NCI-H2107 treated with DMSO at 0.1 percent for 48 hours (cell line): Measurements from ENCODE around the gene IGSF21.

ENCODE experiments used
- DNase-seq: peaks from one replicate; lab custom pipeline; 2025; ENCODE audit not compliant: unreplicated experiment; lab: John Stamatoyannopoulos, UW

IGSF21 gene

DNA sequence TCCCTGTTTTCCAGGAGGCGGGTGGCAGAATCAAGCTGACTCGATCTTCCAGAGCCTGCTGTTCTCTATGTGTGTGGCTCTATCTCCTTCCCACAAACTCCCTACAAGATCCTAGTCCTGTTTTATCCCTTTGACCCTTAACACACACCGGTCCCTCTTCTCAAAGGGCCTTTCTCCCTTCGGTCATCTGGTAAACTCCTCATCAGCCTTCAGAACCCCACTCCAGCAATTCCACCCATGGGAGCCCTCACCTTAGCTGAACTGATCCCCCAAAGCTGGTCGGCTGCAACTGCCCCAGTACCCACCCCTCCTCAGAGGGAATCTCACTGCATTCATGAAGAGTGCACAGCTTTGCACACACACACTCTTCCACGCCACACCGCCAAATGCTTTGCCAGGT lies 184.9 kb downstream of the IGSF21 start:
- no peak for DNase-seq

DNA sequence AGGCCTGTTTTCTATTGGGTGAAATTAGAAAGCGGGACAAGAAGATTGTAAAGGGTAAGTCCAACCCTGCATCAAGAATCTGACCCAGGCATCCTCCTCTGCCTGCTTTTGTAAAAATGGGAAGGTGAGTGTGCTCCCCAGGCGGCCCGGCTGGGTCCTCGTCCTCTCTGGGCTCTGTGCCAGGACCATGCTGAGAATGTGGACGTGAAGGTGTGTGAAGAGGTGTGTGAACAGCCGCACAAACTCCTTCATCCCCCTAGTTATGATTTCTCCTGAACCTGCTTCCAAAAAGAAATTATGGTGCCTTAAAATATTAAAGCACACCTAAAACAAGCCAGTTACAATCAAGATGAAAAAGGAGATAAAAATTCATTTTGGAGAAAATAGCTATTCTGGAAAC lies 185.7 kb downstream of the IGSF21 start:
- peak; percentile 72 for DNase-seq

DNA sequence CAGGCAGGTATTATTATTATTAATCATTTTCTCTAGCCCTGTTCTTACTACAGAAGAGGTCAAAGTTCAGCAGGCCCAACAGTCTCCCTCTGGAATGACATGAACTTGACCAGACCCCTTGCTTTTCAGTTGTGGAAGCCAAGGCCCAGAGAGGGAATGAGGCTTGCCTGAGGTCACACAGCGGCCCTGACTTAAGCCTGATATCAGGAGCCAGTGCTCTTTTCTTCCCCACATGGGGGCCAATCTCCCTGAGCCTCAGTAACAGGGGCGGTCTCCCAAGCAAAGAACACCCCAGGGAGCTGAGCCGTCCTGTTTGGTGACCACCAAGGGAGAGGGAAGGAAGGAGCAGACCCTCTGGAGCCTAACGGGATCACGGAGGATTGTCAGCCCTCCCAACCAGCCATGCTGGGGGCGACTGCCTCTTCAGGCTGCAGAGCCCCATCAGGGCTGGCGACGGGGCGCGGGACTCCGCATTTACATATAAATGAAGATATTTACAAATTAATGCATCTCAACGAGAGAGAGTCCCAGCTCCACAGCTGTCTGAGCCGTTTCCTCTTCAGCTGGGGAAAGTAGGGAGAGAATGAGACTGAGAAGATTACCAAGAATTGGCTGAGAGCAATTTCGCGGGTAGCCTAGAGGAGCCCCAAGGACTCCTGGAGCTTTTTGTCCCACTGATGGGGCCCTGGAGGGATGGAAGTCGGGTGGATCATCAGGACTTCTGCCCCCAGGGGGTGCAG lies 187.0 kb downstream of the IGSF21 start:
- DNase-seq, result no peak

DNA sequence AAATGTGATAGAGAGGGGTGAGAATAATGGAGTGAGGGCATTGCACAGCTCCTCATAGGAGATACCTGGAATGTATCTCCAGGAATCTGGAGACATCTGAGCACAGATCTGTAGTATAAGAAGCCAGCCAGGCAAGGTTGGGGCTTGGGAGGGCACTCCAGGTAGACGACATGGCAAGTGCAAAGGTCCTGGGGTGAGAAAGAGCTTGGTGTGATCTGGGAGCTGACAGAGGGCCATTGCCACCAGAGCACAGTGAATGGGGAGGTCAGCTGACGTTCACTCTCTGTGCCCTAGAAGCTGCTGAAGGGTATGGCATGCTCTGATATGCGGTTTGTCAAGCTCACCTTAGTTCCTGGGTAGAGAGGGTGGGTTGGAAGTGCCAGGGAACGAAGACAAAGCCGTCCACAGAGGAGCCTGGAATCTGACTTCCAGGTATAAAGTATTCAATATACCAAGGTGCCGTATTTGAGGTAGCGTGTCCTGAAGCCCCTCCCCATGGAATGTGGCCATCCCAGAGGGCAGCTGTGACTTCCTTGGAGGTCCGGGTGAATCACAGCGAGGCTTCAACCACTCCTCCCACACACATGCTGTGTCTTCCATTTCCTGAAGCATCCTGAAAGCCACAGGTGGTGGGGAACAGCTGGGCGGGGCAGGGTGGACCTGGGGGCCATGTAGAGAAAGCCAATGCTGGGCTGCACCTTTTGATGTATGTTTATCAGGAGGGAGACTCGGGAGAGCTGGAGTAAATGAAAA lies 190.5 kb downstream of the IGSF21 start:
- DNase-seq, result no peak

DNA sequence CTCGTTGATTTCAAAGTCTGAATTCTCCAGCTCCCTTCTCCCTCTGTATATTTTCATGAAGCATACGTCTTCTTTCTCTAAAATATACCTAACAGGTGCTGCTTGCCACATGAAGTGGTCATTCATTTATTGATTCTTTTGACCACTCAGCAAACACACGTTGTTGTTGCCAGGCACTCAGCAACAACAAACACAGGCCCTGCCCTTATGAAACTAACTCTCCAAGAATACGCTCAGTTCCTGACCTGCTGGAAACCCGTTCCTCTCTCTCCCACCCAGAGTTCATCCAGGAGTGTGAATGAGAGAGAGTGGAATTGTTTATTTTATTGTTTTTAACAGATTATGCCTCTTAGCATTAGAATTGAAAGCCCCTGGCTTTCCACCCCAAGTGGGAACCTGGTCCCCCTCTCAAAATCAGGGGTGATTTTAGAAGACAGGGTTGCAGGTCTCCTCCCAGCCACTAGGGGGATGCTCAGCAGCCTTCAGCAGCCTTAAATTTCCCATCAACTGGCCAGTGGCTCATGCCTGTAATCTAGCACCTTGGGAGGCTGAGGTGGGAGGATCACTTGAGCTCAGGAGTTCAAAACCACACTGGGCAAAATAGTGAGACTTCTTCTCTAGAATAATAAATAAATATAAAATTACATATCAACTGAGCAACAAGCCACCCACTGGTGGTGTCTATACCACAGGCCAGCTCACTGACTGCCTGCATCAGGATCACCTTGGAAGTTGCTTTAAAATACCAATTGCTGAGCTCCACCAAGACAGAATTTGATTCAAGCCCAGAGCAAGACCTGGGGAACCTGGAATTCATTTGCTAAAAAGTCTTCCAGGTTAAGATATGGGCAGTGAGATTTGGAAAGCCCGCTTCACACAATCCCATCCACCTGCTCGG lies 192.1 kb downstream of the IGSF21 start:
- DNase-seq, result peak; percentile 37

DNA sequence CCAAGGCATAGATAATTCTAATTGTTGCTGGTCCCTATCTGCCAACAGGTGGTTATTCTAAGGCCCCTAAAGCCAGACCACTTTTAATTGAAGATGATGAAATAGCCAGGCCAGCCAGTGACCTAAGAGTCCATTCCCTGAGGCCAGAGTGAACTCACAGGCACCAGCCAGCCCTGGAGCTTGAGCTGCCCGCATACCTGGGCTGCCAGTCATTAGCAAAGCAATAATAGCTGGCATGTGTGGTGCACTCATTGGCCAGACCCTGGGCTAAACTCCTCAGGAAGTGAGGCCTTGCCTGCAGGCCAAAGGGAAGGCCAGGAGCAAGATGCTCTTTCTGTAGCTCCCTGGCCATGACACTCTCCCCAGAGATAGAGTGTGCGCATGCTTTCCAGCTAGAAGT lies 192.8 kb downstream of the IGSF21 start:
- DNase-seq, result no peak

DNA sequence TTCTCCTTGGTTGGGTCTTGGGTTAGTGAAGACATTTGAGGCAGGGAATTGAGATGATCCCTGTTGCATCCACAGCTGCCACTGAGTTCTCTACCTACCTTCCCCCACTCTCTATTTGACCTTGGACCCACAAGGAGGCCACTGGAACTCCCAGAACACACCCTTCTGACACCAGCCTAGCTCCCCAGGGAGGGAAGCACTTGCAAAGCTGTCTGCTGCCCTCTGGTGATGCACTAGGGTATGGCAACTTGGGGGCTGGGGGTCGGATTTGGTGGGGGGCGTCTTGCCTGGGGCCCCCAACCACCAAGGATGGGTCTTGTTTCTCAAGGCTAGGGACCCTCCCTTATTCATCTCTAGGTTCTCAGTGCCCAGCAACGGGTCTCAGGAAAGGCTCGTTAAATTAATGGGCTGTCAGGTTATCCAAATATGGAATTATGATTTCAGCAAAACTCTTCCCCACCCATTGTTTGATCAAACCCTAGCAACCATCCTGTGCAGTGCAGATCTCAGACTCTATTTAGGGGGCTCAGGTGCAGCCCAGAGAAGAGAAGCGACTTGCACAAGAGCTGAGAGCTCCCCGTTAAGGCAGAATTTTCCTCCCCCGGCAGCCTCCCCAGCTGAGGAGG lies 195.3 kb downstream of the IGSF21 start:
- no peak for DNase-seq

DNA sequence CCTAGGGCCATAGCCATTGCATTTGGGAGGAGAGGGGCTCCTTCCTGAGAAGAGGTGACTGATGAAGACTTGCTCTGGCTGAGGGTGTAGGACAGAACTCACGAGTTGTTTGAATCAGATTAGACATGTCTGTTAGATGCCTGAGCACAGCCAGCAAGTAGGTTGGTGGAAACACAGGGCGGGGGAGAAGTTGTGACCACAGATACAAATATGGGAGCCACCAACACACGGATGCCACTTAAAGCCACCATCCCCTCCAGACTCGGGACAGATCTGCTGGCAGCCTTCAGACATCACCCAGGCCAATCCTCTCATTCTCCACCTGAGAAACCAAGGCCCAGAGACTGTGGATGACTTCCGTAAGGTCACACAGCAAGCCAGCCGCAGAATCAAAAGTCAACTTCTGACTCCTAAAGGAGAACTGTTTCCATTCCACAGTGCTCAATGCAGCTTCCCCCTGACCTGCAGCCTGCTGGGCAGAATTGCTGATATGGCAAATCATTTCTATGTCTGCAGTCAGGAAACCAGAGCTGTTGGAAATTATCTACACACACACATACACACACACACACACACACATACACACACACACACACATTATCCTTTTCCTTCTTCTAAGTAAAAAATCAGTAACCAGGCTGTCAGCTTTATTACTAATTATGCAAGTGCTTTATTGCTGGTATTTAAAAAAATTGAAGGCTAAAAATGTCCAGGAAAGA lies 196.7 kb downstream of the IGSF21 start:
- DNase-seq, result no peak

DNA sequence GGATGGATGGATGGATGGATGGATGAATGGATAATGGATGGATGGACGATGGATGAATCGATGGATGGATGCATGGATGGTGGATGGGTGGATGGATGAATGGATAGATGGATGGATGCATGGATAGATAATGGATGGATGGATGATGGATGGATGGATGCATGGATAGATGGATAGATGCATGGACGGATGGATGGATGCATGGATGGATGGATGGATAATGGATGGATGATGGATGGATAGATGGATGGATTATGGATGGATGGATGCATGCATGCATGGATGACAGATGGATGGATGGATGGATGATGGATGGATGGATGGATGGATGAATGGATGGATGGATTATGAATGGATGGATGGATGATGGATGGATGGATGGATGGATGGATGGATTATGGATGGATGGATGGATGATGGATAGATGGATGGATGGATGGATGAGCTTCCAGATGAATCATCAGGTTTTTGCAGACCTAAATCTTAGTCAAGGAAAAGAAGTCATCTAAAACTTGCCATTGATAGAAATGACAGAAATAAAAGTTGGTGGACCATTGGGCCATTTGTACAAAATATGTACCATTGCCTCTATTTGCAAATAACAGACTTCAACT lies 197.7 kb downstream of the IGSF21 start:
- DNase-seq, result no peak

DNA sequence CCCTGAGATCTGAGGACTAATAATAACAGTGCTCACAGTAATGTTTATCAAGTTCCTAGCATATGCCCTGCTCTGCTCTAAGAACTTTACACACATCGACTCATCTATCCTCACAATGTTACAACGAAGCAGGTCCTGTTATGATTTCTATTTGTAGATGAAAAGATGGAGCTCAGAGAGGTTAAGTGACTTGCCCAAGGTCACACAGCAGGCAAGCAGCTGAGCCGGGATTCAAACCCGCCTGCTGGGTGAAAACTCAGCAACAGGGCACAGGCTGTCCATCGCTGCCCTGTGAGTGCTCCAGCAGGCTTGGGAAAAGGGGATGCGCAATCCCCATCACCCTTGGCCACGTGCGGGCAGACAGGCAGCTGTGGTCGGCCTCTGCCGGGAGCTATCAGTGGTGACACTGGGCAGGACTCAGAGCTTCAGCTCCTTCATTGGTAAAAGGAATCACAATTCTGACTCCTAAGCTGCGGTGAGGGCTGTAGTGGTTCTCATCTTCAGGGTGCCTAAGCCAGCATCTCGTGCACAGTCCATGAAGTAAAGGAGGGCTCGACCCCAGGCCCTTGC lies 199.8 kb downstream of the IGSF21 start:
- no peak for DNase-seq

DNA sequence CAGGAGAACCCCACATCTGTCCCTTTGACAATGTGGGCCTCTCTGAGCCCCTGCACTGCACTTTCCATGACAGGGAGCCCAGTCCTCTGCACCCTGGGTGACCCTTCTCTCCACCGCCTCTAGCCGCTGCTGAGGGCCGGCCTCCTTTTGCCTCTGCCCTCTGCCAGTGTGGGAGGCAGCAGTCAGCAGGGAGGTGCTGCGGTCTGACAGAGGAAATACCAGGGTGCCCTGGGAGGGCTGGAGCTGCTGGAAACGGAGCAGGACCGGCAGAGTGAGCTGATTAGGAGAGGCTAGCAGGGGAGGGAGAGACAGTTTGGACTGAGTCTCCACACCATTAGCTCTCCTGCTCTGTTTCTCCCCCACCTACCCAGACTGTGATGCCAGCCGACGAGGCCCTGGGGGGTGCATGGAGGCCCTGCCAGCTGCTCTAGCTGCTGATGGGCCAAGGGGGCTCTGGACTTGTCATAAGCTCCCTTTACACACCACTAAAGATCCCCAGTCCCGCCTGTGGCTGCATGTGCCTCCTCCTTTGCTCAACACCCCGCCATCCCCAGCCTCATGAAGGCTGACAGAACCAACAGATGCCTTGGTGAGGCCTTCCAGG lies 202.1 kb downstream of the IGSF21 start:
- no peak for DNase-seq

DNA sequence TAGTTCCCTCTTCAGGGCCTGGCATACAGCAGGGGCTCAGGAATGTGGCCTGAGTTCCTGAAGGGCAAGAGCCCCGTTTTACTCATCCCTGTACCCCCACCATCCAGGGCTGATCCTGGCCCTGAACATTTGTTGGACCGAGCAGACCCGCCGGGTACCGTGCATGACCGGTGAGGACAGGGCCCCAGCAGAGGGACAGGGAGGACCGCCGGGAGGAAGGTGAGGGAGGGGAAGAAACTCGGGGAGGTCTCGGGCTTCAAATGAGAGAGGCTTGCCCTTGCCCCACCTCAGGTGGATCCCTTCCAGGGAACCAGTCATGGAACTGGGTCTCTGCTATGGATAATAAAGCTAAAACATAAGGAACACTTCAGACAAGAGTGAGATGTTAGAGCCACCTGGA lies 205.4 kb downstream of the IGSF21 start:
- no peak for DNase-seq

DNA sequence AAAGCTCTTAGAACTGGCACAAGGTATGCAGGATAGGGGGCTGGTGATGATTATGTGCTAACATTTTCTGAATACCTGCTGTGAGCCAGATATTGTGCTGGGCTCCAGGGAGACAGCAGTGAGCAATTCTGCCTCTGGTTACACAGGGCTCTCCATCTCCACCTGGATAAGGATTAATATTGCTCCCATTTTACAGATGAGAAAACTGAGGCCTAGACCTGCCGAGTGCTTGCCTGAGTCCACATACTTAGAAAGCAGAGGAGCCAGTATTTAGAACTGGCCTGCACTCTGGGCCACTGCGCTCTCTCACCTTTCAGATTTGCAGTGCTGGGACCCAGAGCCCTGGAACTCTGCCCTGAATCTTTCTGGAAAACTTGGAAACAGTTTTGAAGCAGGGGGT lies 205.9 kb downstream of the IGSF21 start:
- DNase-seq, result no peak

DNA sequence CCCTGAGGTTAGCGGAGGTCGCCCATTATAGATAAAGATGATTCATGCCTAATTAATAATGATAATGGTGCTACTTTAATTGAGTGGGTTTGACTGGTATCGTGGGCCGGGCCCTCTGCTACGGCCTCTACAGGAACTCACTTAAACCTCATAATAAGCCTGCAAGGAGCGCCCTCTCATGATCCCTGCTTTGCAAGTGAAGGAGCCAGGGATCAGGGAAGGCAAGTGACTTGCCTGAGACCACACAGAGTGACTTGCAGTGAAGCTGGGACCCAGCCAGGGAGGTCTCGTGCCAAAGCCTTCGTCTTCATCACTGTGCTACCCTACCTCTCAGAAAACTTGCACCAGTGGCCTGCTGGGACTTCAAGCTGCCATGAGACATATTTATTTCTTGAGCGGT lies 206.8 kb downstream of the IGSF21 start:
- no peak for DNase-seq

DNA sequence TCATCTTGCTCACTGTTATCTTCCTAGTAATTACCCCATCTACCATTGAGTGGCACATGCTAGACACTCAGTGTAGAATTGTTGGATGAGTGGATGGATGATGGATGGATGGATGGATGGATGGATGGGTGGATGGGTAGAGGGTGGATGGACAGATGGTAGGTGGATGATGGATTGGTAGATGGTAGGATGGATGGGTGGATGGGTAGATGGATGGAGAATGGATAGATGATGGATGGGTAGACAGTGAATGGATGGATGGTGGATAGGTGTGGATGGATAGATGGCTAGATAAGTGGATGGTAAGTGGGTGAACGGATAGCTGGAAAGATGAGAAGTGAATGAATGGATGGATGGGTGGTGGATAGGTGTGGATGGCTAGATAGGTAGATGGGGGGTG lies 207.9 kb downstream of the IGSF21 start:
- DNase-seq, result no peak

DNA sequence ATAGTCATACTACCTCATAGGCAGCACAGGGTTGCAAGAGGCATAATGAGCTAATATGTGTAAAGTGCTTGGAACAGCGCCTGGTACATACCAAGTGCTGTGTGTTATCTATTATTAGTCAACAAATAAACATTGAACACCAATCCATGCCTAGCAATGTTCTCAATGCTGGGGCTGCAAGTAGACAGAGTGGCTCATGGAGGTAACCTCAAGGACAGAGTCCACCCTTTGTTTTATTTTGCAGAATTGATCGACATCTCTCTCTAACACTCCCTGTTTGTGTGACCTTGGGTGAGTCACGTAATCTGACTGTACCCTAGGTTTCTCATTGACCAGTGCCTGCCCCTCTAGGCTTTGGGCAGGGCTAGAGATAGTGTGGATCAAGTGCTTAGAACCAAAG lies 209.2 kb downstream of the IGSF21 start:
- DNase-seq, result no peak

DNA sequence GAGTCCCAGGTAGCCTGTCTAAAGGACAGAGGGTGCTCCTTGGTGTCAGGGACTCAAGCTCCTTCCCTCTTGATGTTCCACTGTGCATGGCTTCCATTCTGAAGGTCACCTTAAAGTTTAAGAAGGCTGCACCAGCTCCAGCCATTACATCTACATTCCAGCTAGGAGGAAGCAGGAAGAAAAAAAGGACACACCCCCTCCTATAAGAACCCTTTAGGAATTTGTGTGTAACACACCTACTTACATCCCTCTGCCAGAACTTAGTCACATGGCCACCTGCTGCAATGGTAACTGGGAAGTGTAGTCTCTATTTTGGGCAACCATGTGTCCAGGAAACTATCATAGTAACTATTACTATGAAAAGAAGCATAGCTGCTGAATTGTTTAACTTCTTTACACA lies 211.5 kb downstream of the IGSF21 start:
- no peak for DNase-seq

DNA sequence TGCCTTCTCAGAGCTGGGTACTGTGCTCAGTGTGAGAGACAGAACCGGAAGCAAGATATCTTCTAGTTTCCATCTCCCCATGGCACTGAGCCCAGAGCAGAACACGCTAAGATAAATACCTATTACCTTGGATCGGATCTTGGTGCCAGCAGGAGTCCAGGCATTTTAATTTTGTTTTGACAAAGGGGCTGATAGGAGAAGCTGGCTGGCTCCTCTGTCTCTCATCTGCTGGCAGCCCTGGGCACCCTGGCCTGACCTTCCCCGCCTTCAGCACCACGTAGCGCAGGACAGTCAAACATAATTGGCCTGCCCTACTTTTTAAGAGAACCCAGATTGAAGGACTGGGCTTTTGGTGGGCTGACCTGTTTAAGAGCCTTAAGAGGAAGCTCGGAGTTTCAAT lies 212.5 kb downstream of the IGSF21 start:
- no peak for DNase-seq

DNA sequence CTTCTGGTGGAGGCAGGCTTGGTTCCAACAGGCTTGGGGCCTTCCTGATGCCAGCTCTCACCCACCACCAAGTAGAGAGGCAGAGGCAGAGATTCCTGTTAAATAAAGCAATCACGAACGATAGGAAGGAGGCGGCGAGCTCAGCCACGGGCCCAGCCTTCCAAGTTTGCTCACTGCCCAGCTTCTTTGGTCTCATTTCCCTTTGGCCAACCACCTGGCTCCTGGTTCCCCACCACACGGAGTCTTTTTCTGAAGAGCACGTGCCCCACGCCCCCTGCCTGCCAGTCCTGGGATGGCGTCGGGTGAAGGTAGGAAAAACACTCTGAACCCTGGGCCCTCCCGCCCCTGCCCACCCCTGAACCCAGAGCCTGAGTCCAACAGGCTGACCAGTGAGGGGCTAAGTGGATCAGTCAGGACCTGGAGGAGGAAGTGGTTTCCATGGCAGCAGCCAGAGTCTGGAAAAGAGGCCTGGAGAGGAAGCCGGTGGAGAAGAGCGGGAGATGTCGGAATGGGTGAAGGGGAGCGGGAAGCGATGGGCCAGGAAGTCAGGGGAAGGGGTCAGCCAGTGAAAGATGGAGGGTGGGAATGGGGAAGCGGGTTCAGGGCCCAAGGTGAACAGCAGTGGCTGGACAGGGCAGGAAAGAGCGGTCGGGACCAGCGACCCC lies 214.9 kb downstream of the IGSF21 start:
- DNase-seq, result no peak
